NB4 (cell line): Measurements from ENCODE around the gene SYT15B.
"Not testable (repeated sequence)": the region's sequence is repeated elsewhere in the genome, so short reads cannot be mapped to it uniquely, and the experiment has no call there.

ENCODE experiments used
- POLR2A ChIP-seq: IDR thresholded peaks from 2 replicates; pipeline ENCODE4 v1.6.1; 2011; ENCODE audit warnings: mild to moderate bottlenecking; ENCODE audit not compliant: insufficient read length; ENCODE audit errors: extremely low read depth
- TF ChIP-seq, protein P1 (sequence below): IDR thresholded peaks from 2 replicates; pipeline ENCODE4 v1.6.1; 2011; ENCODE audit warnings: low read depth, low read length
- TF ChIP-seq, protein P2 (sequence below): IDR thresholded peaks from one replicate; pipeline ENCODE4 v1.5.1; 2012; ENCODE audit warnings: low read depth, low read length

DNA sequence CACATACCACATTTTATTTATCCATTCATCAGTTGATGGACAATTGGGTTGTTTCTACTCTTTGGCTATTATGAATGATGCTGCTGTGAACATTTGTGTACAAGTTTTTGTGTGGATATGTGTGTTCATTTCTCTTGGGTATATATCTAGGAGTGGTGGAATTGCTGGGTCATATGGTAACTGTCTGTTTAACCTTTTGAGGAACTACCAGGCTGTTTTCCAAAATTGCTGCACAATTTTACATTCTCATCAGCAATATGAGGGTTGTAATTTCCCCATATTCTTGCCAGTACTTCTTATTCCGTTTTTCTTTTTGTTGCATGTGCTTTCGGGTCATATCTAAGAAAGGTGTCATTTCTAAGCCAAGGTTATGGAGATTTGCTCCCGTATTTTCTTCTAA lies 38.3 kb downstream of the SYT15B start:
- TF ChIP-seq, protein P1, sequence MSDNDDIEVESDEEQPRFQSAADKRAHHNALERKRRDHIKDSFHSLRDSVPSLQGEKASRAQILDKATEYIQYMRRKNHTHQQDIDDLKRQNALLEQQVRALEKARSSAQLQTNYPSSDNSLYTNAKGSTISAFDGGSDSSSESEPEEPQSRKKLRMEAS = not testable (repeated sequence)
- TF ChIP-seq, protein P2, sequence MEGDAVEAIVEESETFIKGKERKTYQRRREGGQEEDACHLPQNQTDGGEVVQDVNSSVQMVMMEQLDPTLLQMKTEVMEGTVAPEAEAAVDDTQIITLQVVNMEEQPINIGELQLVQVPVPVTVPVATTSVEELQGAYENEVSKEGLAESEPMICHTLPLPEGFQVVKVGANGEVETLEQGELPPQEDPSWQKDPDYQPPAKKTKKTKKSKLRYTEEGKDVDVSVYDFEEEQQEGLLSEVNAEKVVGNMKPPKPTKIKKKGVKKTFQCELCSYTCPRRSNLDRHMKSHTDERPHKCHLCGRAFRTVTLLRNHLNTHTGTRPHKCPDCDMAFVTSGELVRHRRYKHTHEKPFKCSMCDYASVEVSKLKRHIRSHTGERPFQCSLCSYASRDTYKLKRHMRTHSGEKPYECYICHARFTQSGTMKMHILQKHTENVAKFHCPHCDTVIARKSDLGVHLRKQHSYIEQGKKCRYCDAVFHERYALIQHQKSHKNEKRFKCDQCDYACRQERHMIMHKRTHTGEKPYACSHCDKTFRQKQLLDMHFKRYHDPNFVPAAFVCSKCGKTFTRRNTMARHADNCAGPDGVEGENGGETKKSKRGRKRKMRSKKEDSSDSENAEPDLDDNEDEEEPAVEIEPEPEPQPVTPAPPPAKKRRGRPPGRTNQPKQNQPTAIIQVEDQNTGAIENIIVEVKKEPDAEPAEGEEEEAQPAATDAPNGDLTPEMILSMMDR = not testable (repeated sequence)
- not testable (repeated sequence) for TF ChIP-seq POLR2A
